ENCODE data around the gene TMEM131L.
"Not testable (repeated sequence)": the region's sequence is repeated elsewhere in the genome, so short reads cannot be mapped to it uniquely, and the experiment has no call there.

The TMEM131L gene, protein sequence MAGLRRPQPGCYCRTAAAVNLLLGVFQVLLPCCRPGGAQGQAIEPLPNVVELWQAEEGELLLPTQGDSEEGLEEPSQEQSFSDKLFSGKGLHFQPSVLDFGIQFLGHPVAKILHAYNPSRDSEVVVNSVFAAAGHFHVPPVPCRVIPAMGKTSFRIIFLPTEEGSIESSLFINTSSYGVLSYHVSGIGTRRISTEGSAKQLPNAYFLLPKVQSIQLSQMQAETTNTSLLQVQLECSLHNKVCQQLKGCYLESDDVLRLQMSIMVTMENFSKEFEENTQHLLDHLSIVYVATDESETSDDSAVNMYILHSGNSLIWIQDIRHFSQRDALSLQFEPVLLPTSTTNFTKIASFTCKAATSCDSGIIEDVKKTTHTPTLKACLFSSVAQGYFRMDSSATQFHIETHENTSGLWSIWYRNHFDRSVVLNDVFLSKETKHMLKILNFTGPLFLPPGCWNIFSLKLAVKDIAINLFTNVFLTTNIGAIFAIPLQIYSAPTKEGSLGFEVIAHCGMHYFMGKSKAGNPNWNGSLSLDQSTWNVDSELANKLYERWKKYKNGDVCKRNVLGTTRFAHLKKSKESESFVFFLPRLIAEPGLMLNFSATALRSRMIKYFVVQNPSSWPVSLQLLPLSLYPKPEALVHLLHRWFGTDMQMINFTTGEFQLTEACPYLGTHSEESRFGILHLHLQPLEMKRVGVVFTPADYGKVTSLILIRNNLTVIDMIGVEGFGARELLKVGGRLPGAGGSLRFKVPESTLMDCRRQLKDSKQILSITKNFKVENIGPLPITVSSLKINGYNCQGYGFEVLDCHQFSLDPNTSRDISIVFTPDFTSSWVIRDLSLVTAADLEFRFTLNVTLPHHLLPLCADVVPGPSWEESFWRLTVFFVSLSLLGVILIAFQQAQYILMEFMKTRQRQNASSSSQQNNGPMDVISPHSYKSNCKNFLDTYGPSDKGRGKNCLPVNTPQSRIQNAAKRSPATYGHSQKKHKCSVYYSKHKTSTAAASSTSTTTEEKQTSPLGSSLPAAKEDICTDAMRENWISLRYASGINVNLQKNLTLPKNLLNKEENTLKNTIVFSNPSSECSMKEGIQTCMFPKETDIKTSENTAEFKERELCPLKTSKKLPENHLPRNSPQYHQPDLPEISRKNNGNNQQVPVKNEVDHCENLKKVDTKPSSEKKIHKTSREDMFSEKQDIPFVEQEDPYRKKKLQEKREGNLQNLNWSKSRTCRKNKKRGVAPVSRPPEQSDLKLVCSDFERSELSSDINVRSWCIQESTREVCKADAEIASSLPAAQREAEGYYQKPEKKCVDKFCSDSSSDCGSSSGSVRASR (N-terminal part only)

DNA sequence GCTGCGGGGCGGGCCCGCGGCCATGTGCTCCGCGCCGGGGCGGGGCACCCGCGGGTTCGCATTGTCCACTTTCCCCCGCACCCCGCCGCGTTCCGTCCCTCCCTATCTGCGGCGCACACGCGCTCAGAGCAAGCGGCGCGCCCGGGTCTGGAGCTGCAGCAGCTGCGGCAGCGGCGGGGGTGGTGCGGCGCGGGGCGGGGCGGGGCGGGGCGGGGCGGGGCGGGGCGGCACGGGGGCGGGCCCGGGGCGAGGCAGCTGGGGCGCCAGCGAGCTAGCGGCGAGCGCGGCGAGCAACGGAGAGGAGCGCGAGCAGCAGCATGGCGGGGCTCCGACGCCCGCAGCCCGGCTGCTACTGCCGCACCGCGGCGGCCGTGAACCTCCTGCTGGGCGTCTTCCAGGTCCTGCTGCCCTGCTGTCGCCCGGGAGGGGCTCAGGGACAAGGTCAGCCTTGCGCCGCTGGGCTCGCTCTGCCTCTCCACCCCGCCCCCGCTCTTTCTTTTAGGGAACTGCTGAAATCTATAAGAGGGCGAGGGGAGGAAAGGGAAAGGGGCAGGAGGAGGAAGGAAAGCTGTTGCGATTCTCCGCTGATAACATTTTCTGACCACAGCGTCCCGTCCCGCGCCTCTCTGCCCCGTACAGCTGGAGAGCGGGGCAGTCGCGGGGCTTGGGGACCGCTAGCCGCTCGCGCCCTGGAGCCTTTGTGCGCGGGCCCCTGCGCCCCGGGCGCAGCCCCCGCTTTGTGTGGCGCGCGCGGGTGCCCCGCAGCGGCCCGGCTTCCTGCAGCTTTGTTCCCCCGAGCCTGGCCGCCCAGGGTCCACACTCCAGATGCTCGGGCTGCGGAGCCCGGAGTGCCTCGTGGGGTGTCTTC, at the start of gene TMEM131L:
TSS of gene TMEM131L (plus strand) at position 280 of the 868 bp plus-strand sequence. CDS start at position 318, 38 bp downstream.
- DNase-seq: peak; percentile 78

DNA sequence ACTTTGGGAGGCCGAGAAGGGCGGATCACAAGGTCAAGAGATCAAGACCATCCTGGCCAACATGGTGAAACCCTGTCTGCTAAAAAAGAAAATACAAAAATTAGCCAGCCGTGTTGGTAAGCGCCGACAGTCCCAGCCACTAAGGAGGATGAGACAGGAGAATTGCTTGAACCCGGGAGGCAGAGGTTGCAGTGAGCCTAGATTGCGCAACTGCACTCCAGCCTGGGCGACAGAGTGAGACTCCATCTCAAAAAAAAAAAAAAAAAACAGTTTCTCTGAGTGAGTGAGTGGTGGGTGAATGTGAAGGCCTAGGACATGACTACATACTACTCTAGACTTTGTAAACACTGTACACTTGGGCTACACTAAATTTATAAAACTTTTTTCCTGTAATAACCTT, 49.7 kb upstream of the TMEM131L start:
- not testable (repeated sequence) for DNase-seq

DNA sequence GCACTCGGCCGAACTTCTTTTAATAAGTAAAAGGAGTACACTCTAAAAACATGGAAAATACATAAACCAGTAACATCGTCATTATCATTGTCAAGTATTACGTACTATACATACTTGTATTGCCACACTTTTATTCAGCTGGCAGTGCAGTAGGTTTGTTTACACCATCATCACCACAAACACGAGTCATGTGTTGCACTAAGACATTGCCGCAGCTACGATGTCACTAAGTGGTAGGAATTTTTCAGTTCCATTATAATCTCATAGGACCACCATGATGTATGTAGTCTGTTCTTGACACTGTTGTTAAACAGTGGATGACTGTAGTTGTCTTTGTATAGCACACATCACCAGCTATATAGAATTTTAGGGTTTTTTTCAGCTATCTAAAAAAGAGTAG, 48.0 kb upstream of the TMEM131L start:
- no peak for DNase-seq

DNA sequence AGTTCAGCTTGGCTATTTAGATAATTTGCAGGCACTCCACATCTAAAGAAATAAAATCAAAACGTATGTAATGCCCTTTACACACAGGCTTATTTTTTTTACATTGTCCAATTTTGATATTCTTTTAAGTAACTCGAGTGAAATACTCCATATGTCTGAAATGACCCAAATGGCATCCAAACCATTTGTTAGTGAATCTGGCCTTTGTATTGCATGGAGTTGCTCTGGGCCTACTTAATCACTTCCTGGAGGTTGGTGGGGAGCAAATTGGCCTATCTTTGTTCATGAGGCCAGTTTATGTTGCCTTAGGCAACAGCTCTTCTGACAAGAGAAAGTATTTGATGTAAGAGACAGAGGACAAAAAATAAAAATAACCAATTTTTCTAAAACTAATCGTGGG, 47.6 kb upstream of the TMEM131L start:
- no peak for DNase-seq

DNA sequence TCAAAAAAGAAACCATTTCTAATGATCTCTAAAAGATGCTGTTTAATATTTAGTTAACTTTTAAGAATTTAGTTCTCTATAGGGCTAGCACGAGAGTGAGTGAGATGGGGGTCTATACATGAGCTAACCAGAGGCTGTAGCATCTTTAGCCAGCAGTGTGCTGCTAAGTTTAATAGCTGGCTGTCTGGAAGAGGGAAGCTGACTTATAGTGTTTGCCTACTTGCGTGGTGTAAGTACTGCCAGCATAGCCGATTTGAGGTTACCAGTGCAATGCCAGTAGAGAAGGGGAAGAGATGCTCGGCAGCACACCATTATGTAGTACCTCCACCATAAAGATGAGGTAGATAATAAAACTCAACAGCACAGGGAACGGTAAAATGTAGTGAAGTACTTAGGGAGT, 47.1 kb upstream of the TMEM131L start:
- no peak for DNase-seq

- no peak for DNase-seq
These were observed 46.4 kb upstream of the TMEM131L start for GRCh38 chr4:153419673-153420278.

DNA sequence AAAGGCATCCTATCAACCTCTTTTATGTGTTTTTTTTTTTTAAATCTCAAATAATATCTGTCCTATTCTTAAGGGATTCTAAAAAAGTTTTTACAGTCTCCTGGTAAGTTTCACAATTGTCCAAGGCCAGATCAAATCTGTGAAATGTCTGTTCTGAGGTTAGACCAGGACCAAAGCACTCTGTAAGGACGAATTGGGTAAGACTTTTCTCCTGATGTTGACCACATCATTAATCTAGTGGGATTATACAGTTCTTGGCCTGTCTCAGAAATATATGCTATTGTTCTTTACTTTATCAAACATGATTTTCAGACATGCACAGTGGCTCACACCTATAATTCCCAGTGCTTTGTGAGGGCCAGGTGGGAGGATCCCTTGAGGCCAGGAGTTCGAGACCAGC, 45.8 kb upstream of the TMEM131L start:
- DNase-seq: no peak

GRCh38 chr4:153421941-153422340, 44.2 kb upstream of the TMEM131L start:
- no peak for DNase-seq

GRCh38 chr4:153426207-153426885, 39.8 kb upstream of the TMEM131L start:
- DNase-seq: no peak

DNA sequence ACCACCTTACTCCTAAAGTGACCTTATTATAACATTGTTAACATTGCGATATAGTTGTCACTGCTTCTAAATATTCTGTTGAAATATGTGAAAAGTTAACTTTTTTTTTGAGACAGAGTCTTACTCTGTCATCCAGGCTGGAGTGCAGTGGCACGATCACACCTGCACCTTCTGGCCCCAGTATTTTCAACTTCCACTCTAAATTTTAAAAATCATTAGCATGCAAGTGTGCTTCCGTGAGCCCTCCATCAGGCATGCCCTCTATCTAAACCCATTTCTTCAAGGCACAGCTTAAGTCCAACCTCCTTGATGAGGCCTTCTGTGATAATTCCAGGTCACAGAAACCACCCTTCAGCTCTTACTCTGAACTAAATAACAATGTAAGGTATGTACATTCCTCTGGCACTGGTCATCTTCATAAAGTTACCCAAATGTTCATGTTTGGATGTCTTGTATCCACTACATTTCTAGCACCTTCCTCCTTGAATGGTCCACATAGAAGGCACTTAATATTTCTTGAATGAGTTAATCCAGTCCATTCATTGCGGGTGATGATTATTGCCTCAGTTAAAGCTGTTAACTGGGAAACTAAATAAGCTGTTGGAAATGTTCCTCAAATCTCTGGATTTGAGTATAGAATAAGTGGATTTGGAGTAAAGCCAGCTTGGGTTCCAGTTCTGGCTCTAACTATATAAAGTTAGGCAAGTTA, 38.6 kb upstream of the TMEM131L start:
- DNase-seq: no peak

DNA sequence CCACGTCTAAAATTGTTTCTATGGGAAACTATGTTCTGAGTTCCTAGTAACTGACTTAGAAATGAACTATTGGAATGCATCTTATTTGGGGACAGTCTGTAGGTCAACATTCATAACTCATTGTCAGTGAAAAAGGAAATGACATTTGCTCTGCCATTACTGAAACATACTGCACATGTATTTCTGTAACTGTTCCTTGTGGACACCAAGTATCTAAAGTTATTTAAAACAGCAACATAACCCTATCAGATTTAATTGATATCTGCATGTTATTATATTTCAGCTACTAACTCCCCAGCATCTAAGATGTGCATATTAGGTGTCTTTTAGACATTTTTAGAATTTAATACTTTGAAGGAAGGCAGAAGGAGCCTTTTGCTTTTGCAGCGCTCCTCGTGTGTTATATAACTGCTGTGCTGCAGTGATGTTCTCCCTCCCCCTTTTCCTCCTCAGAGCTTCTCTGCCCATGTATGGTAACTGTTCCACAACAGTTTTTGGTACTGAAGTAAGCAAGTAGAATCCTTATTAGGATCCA, 37.2 kb upstream of the TMEM131L start:
- no peak for DNase-seq

GRCh38 chr4:153432965-153433753, 33.0 kb upstream of the TMEM131L start:
- peak; percentile 59 for DNase-seq

- DNase-seq: no peak
These were observed 32.4 kb upstream of the TMEM131L start for GRCh38 chr4:153433754-153434105.

DNA sequence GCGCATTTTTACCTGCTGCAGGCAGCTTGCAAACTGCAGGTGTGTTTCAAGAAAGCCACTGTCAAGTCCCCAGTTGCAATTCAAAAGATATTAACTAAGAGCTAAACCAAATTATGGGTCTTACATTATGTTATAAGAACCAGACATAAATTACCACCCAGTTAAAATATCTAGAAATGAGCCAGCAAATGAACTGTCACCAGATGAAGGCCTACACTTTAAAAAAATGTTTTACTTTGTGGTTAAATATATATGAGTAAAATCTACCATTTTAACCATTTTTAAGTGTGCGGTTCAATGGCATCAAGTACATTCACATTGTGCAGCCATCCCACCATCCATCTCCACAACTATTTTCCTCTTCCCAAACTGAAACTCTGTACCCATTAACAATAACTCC, 32.0 kb upstream of the TMEM131L start:
- DNase-seq: no peak

DNA sequence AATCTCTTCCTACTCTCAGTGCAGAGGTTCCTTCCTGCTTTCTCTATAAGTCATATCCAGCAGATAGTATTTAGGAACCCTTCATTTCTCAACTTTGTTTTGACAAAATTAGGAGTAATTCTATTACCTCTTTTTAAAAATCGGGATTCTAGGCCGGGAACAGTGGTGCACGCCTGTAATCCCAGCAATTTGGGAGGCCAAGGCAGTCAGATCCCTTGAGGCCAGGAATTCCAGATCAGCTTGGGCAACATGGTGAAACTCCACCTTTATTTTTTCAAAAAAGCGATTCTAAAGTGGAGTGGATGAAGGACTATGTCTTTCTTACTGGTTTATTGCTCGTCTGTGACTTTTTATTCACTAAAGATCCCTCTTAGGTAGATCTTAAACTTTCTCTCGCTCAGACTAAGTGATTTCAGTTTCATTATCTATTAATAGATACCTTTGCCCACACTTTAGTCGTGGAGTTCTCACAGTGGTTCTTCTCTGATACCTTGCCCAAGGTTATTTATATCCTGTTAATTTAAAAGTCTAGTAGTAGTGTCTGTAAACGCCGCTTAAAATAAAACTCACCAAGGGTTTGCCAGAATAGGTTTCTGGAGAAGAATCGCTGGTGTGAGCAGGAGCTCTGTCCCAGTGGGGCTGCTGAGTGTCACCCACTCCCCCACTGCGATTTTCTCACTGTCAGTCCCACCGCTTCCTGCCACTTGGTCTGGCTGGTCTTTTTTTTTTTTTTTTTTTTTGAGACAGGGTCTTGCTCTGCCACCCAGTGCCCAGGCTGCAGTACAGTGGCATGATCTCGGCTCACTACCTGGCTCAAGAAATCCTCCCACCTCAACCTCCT, 27.0 kb upstream of the TMEM131L start:
- DNase-seq: no peak

- DNase-seq: no peak
These were observed 26.3 kb upstream of the TMEM131L start for GRCh38 chr4:153439831-153440230.

DNA sequence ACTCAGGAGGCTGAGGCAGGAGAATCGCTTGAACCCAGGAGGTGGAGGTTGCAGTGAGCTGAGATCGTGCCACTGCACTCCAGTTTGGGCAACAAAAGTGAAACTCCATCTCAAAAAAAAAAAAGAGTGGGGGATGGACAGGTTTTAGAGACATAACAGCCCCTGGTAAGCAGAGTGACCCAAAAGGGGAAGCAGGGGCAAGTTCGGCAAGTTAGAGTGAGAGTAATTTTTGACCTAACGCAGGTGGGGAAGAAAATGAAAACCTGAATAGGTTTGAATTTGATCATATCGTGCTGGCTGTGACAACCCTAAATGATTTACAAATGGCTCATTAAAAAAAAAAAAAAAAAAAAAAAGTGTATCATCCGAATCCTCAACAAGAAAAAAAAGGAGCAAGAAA, 25.7 kb upstream of the TMEM131L start:
- no peak for DNase-seq

Data from COR-L47 (cell line).